ENCODE results near the gene CDC25A.
"Not testable (repeated sequence)": the region's sequence is repeated elsewhere in the genome, so short reads cannot be mapped to it uniquely, and the experiment has no call there.

Gene CDC25A

GRCh38 chr3:48119505-48120193 is 68.6 kb downstream of the CDC25A start:
- H3K9me3 ChIP-seq (ENCODE audit: control insufficient read depth, insufficient read depth, low read length) = no peaks in the 10 kb centered on the region
- H3K4me1 ChIP-seq (ENCODE audit: control insufficient read depth, insufficient read depth, low read length) = peaks cover 2% of the 10 kb centered on the region
- no peaks in the 10 kb centered on the region for H3K36me3 ChIP-seq (ENCODE audit: control insufficient read depth, insufficient read depth, low read length)
- H3K4me3 ChIP-seq (ENCODE audit: low read depth, low read length) = no peak overlapping the region
- no peaks in the 10 kb centered on the region for H3K27me3 ChIP-seq (ENCODE audit: control insufficient read depth, insufficient read depth, low read length)
- H3K9ac ChIP-seq (ENCODE audit: low read depth, low read length) = no peak overlapping the region

- H3K4me3 ChIP-seq (ENCODE audit: low read depth, low read length) = no peak overlapping the region
- no peaks in the 10 kb centered on the region for H3K27me3 ChIP-seq (ENCODE audit: control insufficient read depth, insufficient read depth, low read length)
- H3K4me1 ChIP-seq (ENCODE audit: control insufficient read depth, insufficient read depth, low read length) = peaks cover 2% of the 10 kb centered on the region
- H3K9me3 ChIP-seq (ENCODE audit: control insufficient read depth, insufficient read depth, low read length) = no peaks in the 10 kb centered on the region
- H3K36me3 ChIP-seq (ENCODE audit: control insufficient read depth, insufficient read depth, low read length) = no peaks in the 10 kb centered on the region
- H3K9ac ChIP-seq (ENCODE audit: low read depth, low read length) = no peak overlapping the region
These were observed 69.3 kb downstream of the CDC25A start for GRCh38 chr3:48118928-48119327.

- Histone ChIP-seq H3K9me3 (ENCODE audit: control insufficient read depth, insufficient read depth, low read length) (no peaks in the 10 kb centered on the region), H3K4me3 (ENCODE audit: low read depth, low read length) (no peak overlapping the region), H3K4me1 (ENCODE audit: control insufficient read depth, insufficient read depth, low read length) (peaks cover 2% of the 10 kb centered on the region), H3K27me3 (ENCODE audit: control insufficient read depth, insufficient read depth, low read length) (no peaks in the 10 kb centered on the region), H3K9ac (ENCODE audit: low read depth, low read length) (peak overlapping the region; percentile 24), H3K36me3 (ENCODE audit: control insufficient read depth, insufficient read depth, low read length) (no peaks in the 10 kb centered on the region)
These were observed 69.9 kb downstream of the CDC25A start for GRCh38 chr3:48118322-48118721.

GRCh38 chr3:48112813-48113212 is 75.4 kb downstream of the CDC25A start:
- Histone ChIP-seq H3K4me3 (ENCODE audit: low read depth, low read length) (no peak overlapping the region), H3K4me1 (ENCODE audit: control insufficient read depth, insufficient read depth, low read length) (peaks cover 2% of the 10 kb centered on the region), H3K27me3 (ENCODE audit: control insufficient read depth, insufficient read depth, low read length) (no peaks in the 10 kb centered on the region), H3K9me3 (ENCODE audit: control insufficient read depth, insufficient read depth, low read length) (no peaks in the 10 kb centered on the region), H3K36me3 (ENCODE audit: control insufficient read depth, insufficient read depth, low read length) (no peaks in the 10 kb centered on the region), H3K9ac (ENCODE audit: low read depth, low read length) (no peak overlapping the region)

GRCh38 chr3:48112108-48112791 is 76.0 kb downstream of the CDC25A start:
- not testable (repeated sequence) for H3K27me3 ChIP-seq (ENCODE audit: control insufficient read depth, insufficient read depth, low read length); H3K9ac ChIP-seq (ENCODE audit: low read depth, low read length); H3K9me3 ChIP-seq (ENCODE audit: control insufficient read depth, insufficient read depth, low read length); H3K4me3 ChIP-seq (ENCODE audit: low read depth, low read length); H3K36me3 ChIP-seq (ENCODE audit: control insufficient read depth, insufficient read depth, low read length); H3K4me1 ChIP-seq (ENCODE audit: control insufficient read depth, insufficient read depth, low read length)

- H3K9me3 ChIP-seq (ENCODE audit: control insufficient read depth, insufficient read depth, low read length) = no peaks in the 10 kb centered on the region
- H3K9ac ChIP-seq (ENCODE audit: low read depth, low read length) = no peak overlapping the region
- peaks cover 5% of the 10 kb centered on the region for H3K4me1 ChIP-seq (ENCODE audit: control insufficient read depth, insufficient read depth, low read length)
- no peaks in the 10 kb centered on the region for H3K27me3 ChIP-seq (ENCODE audit: control insufficient read depth, insufficient read depth, low read length)
- H3K36me3 ChIP-seq (ENCODE audit: control insufficient read depth, insufficient read depth, low read length) = no peaks in the 10 kb centered on the region
- H3K4me3 ChIP-seq (ENCODE audit: low read depth, low read length) = no peak overlapping the region
These were observed 77.8 kb downstream of the CDC25A start for GRCh38 chr3:48110463-48110862.

GRCh38 chr3:48107227-48107626 is 81.0 kb downstream of the CDC25A start:
- Histone ChIP-seq H3K4me1 (ENCODE audit: control insufficient read depth, insufficient read depth, low read length) (peaks cover 3% of the 10 kb centered on the region), H3K27me3 (ENCODE audit: control insufficient read depth, insufficient read depth, low read length) (no peaks in the 10 kb centered on the region), H3K36me3 (ENCODE audit: control insufficient read depth, insufficient read depth, low read length) (no peaks in the 10 kb centered on the region), H3K9ac (ENCODE audit: low read depth, low read length) (no peak overlapping the region), H3K4me3 (ENCODE audit: low read depth, low read length) (no peak overlapping the region), H3K9me3 (ENCODE audit: control insufficient read depth, insufficient read depth, low read length) (no peaks in the 10 kb centered on the region)
